ENCODE results near the gene APBB1IP.

APBB1IP gene

GRCh38 chr10:26612151-26612915 lies 174.2 kb downstream of the APBB1IP start:
- DNase-seq (ENCODE audit: low read depth): no peak
- H3K4me3 ChIP-seq (ENCODE audit: control insufficient read depth, low read depth, low read length): no peak overlapping the region
- no peak for TF ChIP-seq CTCF (conservative IDR thresholded peaks at IDR 0.05; ENCODE audit: control insufficient read depth, insufficient read depth, low read depth, low read length)

Measured in fibroblast of mammary gland (primary cell).